ENCODE measurements around the gene LCOR. TPM values are rescaled to one million over a fixed set of nuclear protein-coding genes. Genes with fewer than 3 reads are reported as not detected.

The LCOR gene
- total RNA-seq, 4 donors from 2014 or later = 61.9 to 133 (median 81.2) TPM

- H3K9me3 ChIP-seq = no peaks in the 10 kb centered on the region
- no peaks in the 10 kb centered on the region for H3K4me1 ChIP-seq
- no peaks in the 10 kb centered on the region for H3K27me3 ChIP-seq
- H3K27ac ChIP-seq = no peak overlapping the region
- H3K36me3 ChIP-seq = peaks cover 0 to 21% (median 0%) of the 10 kb centered on the region in 3 donors
- TF ChIP-seq CTCF (IDR thresholded peaks at IDR 0.05) (no peak), POLR2A (IDR thresholded peaks at IDR 0.05) (no peak)
- DNase-seq = no peak
- H3K4me3 ChIP-seq = no peak overlapping the region
These were observed 150.2 kb downstream of the LCOR start for GRCh38 chr10:96982149-96982930.

- H3K27ac ChIP-seq = no peak overlapping the region
These were observed 152.5 kb downstream of the LCOR start for GRCh38 chr10:96984541-96985131.

GRCh38 chr10:96986200-96986856 lies 154.2 kb downstream of the LCOR start:
- Histone ChIP-seq H3K4me3 (no peak overlapping the region), H3K4me1 (no peaks in the 10 kb centered on the region), H3K27ac (no peak overlapping the region), H3K9me3 (no peaks in the 10 kb centered on the region), H3K27me3 (no peaks in the 10 kb centered on the region), H3K36me3 (peaks cover 0 to 14% (median 0%) of the 10 kb centered on the region in 3 donors)
- no peak for DNase-seq
- TF ChIP-seq POLR2A (IDR thresholded peaks at IDR 0.05) = no peak
- no peak for TF ChIP-seq CTCF (IDR thresholded peaks at IDR 0.05)

More at GRCh38 chr10:96984541-96985131, 152.5 kb downstream of the LCOR start:
- DNase-seq = no peak
- peaks cover 0 to 21% (median 0%) of the 10 kb centered on the region in 3 donors for H3K36me3 ChIP-seq
- no peaks in the 10 kb centered on the region for H3K27me3 ChIP-seq
- TF ChIP-seq POLR2A (IDR thresholded peaks at IDR 0.05) (no peak), CTCF (IDR thresholded peaks at IDR 0.05) (no peak)
- no peaks in the 10 kb centered on the region for H3K4me1 ChIP-seq
- no peak overlapping the region for H3K4me3 ChIP-seq
- no peaks in the 10 kb centered on the region for H3K9me3 ChIP-seq

- Histone ChIP-seq H3K9me3 (no peaks in the 10 kb centered on the region), H3K4me1 (peaks cover 0 to under 1% (median 0%) of the 10 kb centered on the region in 4 donors), H3K4me3 (no peak overlapping the region), H3K27ac (no peak overlapping the region), H3K36me3 (peaks cover 0 to 5% (median 0%) of the 10 kb centered on the region in 3 donors), H3K27me3 (no peaks in the 10 kb centered on the region)
- no peak for DNase-seq
- TF ChIP-seq CTCF (IDR thresholded peaks at IDR 0.05) = no peak
- TF ChIP-seq POLR2A (IDR thresholded peaks at IDR 0.05) = no peak
These were observed 155.2 kb downstream of the LCOR start for GRCh38 chr10:96987141-96987841.

- H3K27me3 ChIP-seq = no peaks in the 10 kb centered on the region
- DNase-seq = no peak
- no peaks in the 10 kb centered on the region for H3K36me3 ChIP-seq
- peaks cover 0 to 4% (median 0%) of the 10 kb centered on the region in 4 donors for H3K4me1 ChIP-seq
- H3K9me3 ChIP-seq = no peaks in the 10 kb centered on the region
- no peak for TF ChIP-seq POLR2A (IDR thresholded peaks at IDR 0.05)
- no peak for TF ChIP-seq CTCF (IDR thresholded peaks at IDR 0.05)
- H3K4me3 ChIP-seq = no peak overlapping the region
- H3K27ac ChIP-seq = no peak overlapping the region
These were observed 155.7 kb downstream of the LCOR start for GRCh38 chr10:96987842-96988175.

Data from Peyer's patch (tissue), 4 donors.